ENCODE results near the gene PDCL2.
"Not testable (repeated sequence)": the region's sequence is repeated elsewhere in the genome, so short reads cannot be mapped to it uniquely, and the experiment has no call there.

Gene PDCL2

GRCh38 chr4:55582773-55583172 lies 9.3 kb downstream of the PDCL2 start:
- DNase-seq = not testable (repeated sequence)

DNA sequence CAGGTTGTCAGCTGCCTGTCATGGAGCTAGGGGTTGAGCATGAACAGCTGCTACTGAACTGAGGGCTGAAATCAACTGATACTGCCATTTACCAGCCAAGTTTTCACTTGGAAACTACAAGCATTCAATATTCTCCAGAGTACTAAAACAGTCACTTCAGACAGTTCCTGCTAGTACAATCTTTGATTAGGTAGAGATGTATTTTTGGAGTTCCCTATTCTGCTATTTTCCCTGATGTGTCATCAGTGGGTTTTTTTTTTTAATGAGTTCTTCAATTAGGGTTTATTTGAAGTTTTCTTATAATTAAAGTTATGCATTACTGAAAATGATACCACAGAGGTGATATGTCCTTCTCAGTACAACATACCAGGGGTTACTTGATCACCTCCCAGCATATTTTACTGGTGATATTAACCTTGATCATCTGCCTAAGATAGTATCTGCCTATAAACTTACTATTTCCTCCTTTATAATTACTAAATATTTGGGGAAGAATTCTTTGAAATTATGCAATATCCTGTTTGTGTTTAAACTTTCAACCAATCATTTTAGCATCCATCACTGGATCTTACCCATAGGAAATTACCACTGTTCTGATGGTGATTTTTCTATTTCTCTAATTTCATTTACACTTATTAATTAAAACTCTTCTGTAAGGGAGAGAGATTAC lies 13.6 kb downstream of the PDCL2 start:
- DNase-seq = no peak

- DNase-seq = no peak
These were observed 16.5 kb downstream of the PDCL2 start for GRCh38 chr4:55575513-55575912.

DNA sequence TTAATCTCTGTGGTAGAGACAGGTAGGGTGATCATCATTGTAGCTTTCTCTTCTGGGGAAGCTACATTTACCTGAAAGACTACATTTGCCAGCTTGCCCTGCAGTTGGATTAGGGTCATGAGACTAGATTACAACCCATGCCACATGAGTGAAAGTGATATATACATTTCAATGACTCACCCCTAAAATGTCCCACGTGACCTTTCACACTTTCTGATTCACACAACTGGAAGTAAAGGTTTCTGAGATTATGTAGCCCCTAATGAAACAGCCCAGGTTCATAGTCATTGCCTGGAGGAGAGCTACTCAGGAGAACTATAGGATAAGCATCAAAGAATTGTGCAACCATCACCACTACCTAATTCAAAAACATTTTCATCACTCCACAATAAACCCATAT lies 17.8 kb downstream of the PDCL2 start:
- no peak for DNase-seq

- no peak for DNase-seq
These were observed 20.2 kb downstream of the PDCL2 start for GRCh38 chr4:55571806-55572205.

GRCh38 chr4:55568905-55569504 lies 23.0 kb downstream of the PDCL2 start:
- no peak for DNase-seq

GRCh38 chr4:55561889-55562288 lies 30.2 kb downstream of the PDCL2 start:
- no peak for DNase-seq

GRCh38 chr4:55560096-55560495 lies 31.9 kb downstream of the PDCL2 start:
- DNase-seq = no peak

GRCh38 chr4:55554453-55555030 lies 37.5 kb downstream of the PDCL2 start:
- DNase-seq = no peak

GRCh38 chr4:55553441-55554201 lies 38.4 kb downstream of the PDCL2 start:
- DNase-seq = no peak

GRCh38 chr4:55551964-55552363 lies 40.1 kb downstream of the PDCL2 start:
- not testable (repeated sequence) for DNase-seq

- DNase-seq = no peak
These were observed 42.2 kb downstream of the PDCL2 start for GRCh38 chr4:55549888-55550287.

DNA sequence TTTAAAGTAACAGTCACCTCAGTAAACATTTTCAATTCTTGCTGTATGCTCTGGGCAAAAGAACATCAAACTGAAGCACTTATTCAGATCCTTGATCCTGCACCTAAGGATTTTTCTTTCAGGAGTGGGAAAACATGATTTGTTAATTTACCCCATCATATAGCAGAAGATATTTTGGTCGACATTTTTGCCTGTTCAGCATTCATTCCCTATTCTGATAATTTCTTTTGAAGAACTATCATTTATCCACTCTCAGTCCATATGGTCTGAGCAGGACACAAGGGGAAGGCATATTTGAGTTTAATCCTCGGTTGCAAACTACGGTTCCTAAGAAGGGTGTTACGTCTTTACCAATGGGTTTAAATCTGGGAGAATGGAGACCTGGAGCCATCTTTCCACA lies 44.1 kb downstream of the PDCL2 start:
- no peak for DNase-seq

DNA sequence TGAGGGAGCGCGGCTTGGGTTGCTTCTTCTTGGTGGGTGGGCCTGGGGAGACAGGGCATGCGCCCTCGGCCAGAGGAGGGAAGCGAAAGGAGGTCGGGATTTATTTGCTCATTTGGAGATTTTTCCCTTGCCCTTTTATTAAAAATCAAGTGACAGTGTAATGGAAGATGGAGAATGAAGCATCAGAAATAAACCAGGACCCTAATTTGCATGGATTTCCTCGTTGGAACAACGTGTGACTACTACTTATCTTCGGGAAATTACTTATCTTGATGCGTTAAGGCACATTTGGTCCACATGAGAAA lies 44.6 kb downstream of the PDCL2 start:
- no peak for DNase-seq

- DNase-seq = peak; percentile 79
These were observed 45.1 kb downstream of the PDCL2 start, which contains the start of gene CLOCK for GRCh38 chr4:55546756-55547465. CLOCK (minus strand) TSS chr4:55546909; CDS start chr4:55482785, 64,124 bp downstream.

- DNase-seq = no peak
These were observed 45.6 kb downstream of the PDCL2 start for GRCh38 chr4:55546506-55546755.

GRCh38 chr4:55545641-55546505 lies 46.2 kb downstream of the PDCL2 start:
- peak; percentile 60 for DNase-seq

GRCh38 chr4:55545151-55545550 lies 46.9 kb downstream of the PDCL2 start:
- no peak for DNase-seq

GRCh38 chr4:55543858-55544257 lies 48.2 kb downstream of the PDCL2 start:
- no peak for DNase-seq

GRCh38 chr4:55540271-55540670 lies 51.8 kb downstream of the PDCL2 start:
- DNase-seq = no peak

- no peak for DNase-seq
These were observed 52.4 kb downstream of the PDCL2 start for GRCh38 chr4:55539658-55540057.

GRCh38 chr4:55538531-55538930 lies 53.5 kb downstream of the PDCL2 start:
- DNase-seq = no peak

- no peak for DNase-seq
These were observed 57.7 kb downstream of the PDCL2 start for GRCh38 chr4:55534306-55534705.
